K562 (cell line): Measurements from ENCODE around the gene MICOS13. TPM values are rescaled to one million over a fixed set of nuclear protein-coding genes. Genes with fewer than 3 reads are reported as not detected.

Experiments
- ATAC-seq: fragments of 200-7000 bp; cut with Tn5 transposase; 3 replicates; pipeline ENCODE4 v1.9.1; 2020; ENCODE audit warnings: moderate library complexity
- BruUV-seq: library from RNA; stranded (reverse); fragments of 400-500 nt; replicated peaks from 2 replicates; lab custom pipeline; 2021; lab: Mats Ljungman, UMichigan
- CTCF ChIA-PET: fragments of 300-600 bp; formaldehyde crosslinking; extraction: SDS; loops from one replicate; lab custom pipeline; 2021; ENCODE audit warnings: low intra/inter-chr PET ratio; lab: Yijun Ruan, JAX
- POLR2A ChIA-PET: fragments of 300-600, 350-650 bp; sonication (Branson Sonifier 250); formaldehyde crosslinking; extraction: SDS; loops from one replicate; lab custom pipeline; 2021; ENCODE audit warnings: antibody characterized with exemption, inconsistent platforms; lab: Yijun Ruan, JAX
- DNase-seq, 4 experiments: peaks; one replicate each; pipeline versions ENCODE4 v3.0.0 to v3.0.0-alpha.2; 2011 to 2018; ENCODE audit warnings: low spot score in 3 of 4, mixed read lengths in 3 of 4; ENCODE audit errors: extremely low read depth in 1 of 4
- FAIRE-seq: peaks from 2 replicates; lab custom pipeline; 2011; peaks lifted over from hg19 to GRCh38; lab: Jason Lieb, UNC
- H2AFZ ChIP-seq: 2 replicates; pipeline ENCODE4 v1.6.0; 2011; ENCODE audit warnings: low read depth, low read length, control low read depth, inconsistent platforms
- H3K27ac ChIP-seq: fragments of 200-600 bp; 3 replicates; pipeline ENCODE4 v1.8.0; 2011; ENCODE audit warnings: low read depth, mild to moderate bottlenecking, control low read depth, inconsistent platforms, low read length, moderate library complexity, mixed read lengths; ENCODE audit errors: extremely low read depth
- H3K27me3 ChIP-seq, 2 experiments: fragments of 300-600 bp in 1 of 2; 2 replicates in 1 of 2; 3 replicates in 1 of 2; pipeline versions ENCODE4 v1.6.0 to v1.8.0; 2011; ENCODE audit warnings: inconsistent platforms in 2 of 2, low read length in 2 of 2, mild to moderate bottlenecking in 1 of 2, mixed read lengths in 1 of 2, moderate library complexity in 1 of 2; ENCODE audit not compliant: control insufficient read depth in 2 of 2, insufficient read depth in 2 of 2
- H3K36me3 ChIP-seq: fragments of 300-600 bp; 3 replicates; pipeline ENCODE4 v1.8.0; 2011; ENCODE audit warnings: mild to moderate bottlenecking, low read length, inconsistent platforms; ENCODE audit not compliant: control insufficient read depth, insufficient read depth
- H3K4me1 ChIP-seq, 2 experiments: fragments of 200-600 bp in 1 of 2; replicated peaks in 1 of 2; 2 replicates in 1 of 2; 3 replicates in 1 of 2; pipeline versions ENCODE4 v1.5.1 to v1.8.0; 2011; ENCODE audit warnings: inconsistent platforms in 2 of 2, low read length in 2 of 2, mild to moderate bottlenecking in 1 of 2, mixed read lengths in 1 of 2, moderate library complexity in 1 of 2; ENCODE audit not compliant: control insufficient read depth in 2 of 2, insufficient read depth in 2 of 2
- H3K4me2 ChIP-seq: 2 replicates; pipeline ENCODE4 v1.6.1; 2011; ENCODE audit warnings: low read length, control low read depth, inconsistent platforms, mixed read lengths; ENCODE audit not compliant: insufficient read depth
- H3K4me3 ChIP-seq: fragments of 200-600 bp; sonication (generic), shearing (Covaris generic); 2 replicates; pipeline ENCODE4 v1.5.1; 2016; ENCODE audit warnings: control low read depth, inconsistent platforms
- H3K79me2 ChIP-seq: fragments of 200-600 bp; 3 replicates; pipeline ENCODE4 v1.8.0; 2011; ENCODE audit warnings: low read length, inconsistent platforms; ENCODE audit not compliant: control insufficient read depth, insufficient read depth
- H3K9ac ChIP-seq, 2 experiments: 2 replicates each; pipeline versions ENCODE4 v1.6.0 to v1.6.1; 2011; ENCODE audit warnings: low read depth in 2 of 2, low read length in 2 of 2, control low read depth in 1 of 2, inconsistent platforms in 1 of 2, mild to moderate bottlenecking in 1 of 2, mixed read lengths in 1 of 2; ENCODE audit not compliant: insufficient read depth in 1 of 2
- H3K9me1 ChIP-seq: one replicate; pipeline ENCODE4 v1.6.0; 2011; ENCODE audit warnings: inconsistent platforms, mild to moderate bottlenecking, low read length, moderate library complexity; ENCODE audit not compliant: control insufficient read depth, insufficient read depth
- H3K9me3 ChIP-seq: replicated peaks from 2 replicates; pipeline ENCODE4 v1.5.1; 2011; ENCODE audit warnings: low read depth, low read length, inconsistent platforms; ENCODE audit not compliant: control insufficient read depth, insufficient read depth
- H4K20me1 ChIP-seq: replicated peaks from 2 replicates; pipeline ENCODE4 v1.6.1; 2011; ENCODE audit warnings: low read length, inconsistent platforms, mixed read lengths; ENCODE audit not compliant: control insufficient read depth, insufficient read depth
- CSDE1 ChIP-seq, 2 experiments: fragments of 450-650 bp; IDR thresholded peaks; 2 replicates each; pipeline ENCODE4 v1.6.1; 2016; ENCODE audit warnings: mild to moderate bottlenecking in 1 of 2
- NFIC ChIP-seq: fragments of 450-650 bp; IDR thresholded peaks from 2 replicates; pipeline ENCODE4 v1.6.1; 2017; ENCODE audit warnings: mild to moderate bottlenecking, inconsistent platforms
- NRF1 ChIP-seq, 2 experiments: fragments of 450-650 bp; IDR thresholded peaks in 1 of 2; conservative IDR thresholded peaks in 1 of 2; 2 replicates each; pipeline ENCODE4 v1.6.1; 2014; ENCODE audit warnings: mild to moderate bottlenecking in 2 of 2
- POLR2A ChIP-seq: fragments of 450-650 bp; conservative IDR thresholded peaks from 2 replicates; pipeline ENCODE4 v1.6.1; 2016
- WGBS: fragments of 100-300 bp; shearing (Covaris generic); methylation state at CpG from one replicate; pipeline ENCODE4 v1.1.6; 2016; ENCODE audit warnings: low coverage, mixed read lengths; ENCODE audit not compliant: insufficient coverage; ENCODE audit errors: missing lambda C conversion rate; 5-methylcytosine and 5-hydroxymethylcytosine counted together
- in situ Hi-C: fragments of 300-500 bp; cut with MboI; formaldehyde crosslinking; loops from 4 replicates; pipeline ENCODE4 v1.15.0; 2018; ENCODE audit warnings: inconsistent platforms, mixed read lengths
- intact Hi-C: fragments of 100-400 bp; cut with micrococcal nuclease; formaldehyde crosslinking; loops from 2 replicates; pipeline ENCODE4 v1.14.2; 2022
- polyA plus RNA-seq, 8 experiments: library from polyadenylated mRNA; depleted of rRNA in 4 of 8; stranded (reverse) in 5 of 8; unstranded in 3 of 8; fragments of >200 nt; fragmentation: Nextera tagmentation in 2 of 8; fragmentation: Illumina TruSeq in 1 of 8; extraction: Ambion mirVana in 2 of 8; extraction: Trizol in 1 of 8; gene quantifications; 2 replicates each; pipeline versions ENCODE4 v1.2.1 to v1.2.3, GENCODE V29; 2011 to 2014; ENCODE audit warnings: inconsistent platforms in 1 of 8, missing spikeins in 1 of 8
- total RNA-seq, 7 experiments: library from RNA; depleted of rRNA in 6 of 7; stranded (reverse); fragments of >200 nt in 6 of 7; fragmentation: Illumina TruSeq in 2 of 7; extraction: Trizol in 2 of 7; gene quantifications; 2 replicates each; pipeline versions ENCODE4 v1.2.1 to v1.2.3, GENCODE V29; 2011 to 2021; ENCODE audit warnings: low replicate concordance in 1 of 7
- TF ChIP-seq, protein P1 (sequence below): sonication (generic); formaldehyde crosslinking; IDR thresholded peaks from 2 replicates; pipeline ENCODE4 v1.8.1; 2023; ENCODE audit warnings: mild to moderate bottlenecking, missing genetic modification reagents

MICOS13 gene
- total and polyA plus RNA-seq, 9 of the 15 experiments (the other 6 are each of a cell fraction or from before 2014, with no cell fraction given) = 15.5 to 220 (median 49.4) TPM

DNA sequence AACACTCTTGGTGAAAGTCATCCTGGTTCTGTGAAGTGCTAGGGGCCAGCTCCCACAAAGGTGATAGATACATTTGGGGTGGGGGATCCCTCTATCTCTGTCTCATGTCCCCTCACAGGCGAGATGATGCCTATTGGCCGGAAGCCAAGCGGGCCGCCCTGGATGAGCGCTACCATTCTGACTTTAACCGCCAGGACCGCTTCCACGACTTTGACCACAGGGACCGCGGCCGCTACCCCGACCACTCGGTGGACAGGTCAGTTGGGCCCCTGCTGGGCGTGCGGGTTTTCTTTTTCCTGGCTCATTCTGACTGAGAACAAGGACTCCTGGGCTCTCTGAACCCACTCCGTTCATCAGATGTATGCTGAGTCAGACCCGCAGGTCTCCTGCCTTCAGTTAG is 16.4 kb downstream of the MICOS13 start:
- POLR2A ChIA-PET = no interaction called here
- peaks cover 91% of the 10 kb centered on the region for H3K36me3 ChIP-seq
- peaks cover 0 to 9% of the 10 kb centered on the region in 2 experiments; a peak in 2 of 5 replicates for H3K4me1 ChIP-seq
- intact Hi-C loops (no loop called here), in situ Hi-C loops (no loop called here)
- no peak overlapping the region for H2AFZ ChIP-seq
- no peak overlapping the region for H3K4me3 ChIP-seq
- no peak overlapping the region for H3K4me2 ChIP-seq
- H3K27me3 ChIP-seq = no peaks in the 10 kb centered on the region
- 96% methylated on average over 17 of the region's 17 CpGs for WGBS
- no peak for FAIRE-seq
- no peaks in the 10 kb centered on the region for H3K79me2 ChIP-seq
- no peak for TF ChIP-seq NRF1 (conservative IDR thresholded peaks at IDR 0.05 in 1 of 2, IDR thresholded peaks at IDR 0.05 in 1 of 2)
- TF ChIP-seq POLR2A = no peak
- peak; percentile 37; the same call in 1 of the 2 replicates for TF ChIP-seq NFIC
- no peak for TF ChIP-seq CSDE1 (IDR thresholded peaks at IDR 0.05)
- TF ChIP-seq, protein P1, sequence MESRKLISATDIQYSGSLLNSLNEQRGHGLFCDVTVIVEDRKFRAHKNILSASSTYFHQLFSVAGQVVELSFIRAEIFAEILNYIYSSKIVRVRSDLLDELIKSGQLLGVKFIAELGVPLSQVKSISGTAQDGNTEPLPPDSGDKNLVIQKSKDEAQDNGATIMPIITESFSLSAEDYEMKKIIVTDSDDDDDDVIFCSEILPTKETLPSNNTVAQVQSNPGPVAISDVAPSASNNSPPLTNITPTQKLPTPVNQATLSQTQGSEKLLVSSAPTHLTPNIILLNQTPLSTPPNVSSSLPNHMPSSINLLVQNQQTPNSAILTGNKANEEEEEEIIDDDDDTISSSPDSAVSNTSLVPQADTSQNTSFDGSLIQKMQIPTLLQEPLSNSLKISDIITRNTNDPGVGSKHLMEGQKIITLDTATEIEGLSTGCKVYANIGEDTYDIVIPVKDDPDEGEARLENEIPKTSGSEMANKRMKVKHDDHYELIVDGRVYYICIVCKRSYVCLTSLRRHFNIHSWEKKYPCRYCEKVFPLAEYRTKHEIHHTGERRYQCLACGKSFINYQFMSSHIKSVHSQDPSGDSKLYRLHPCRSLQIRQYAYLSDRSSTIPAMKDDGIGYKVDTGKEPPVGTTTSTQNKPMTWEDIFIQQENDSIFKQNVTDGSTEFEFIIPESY (CRISPR knock-in tag) = peak; percentile 86
- TF ChIP-seq, all 486 proteins: peak for 2
- BruUV-seq = no TSS peak
- H3K27ac ChIP-seq = no peak overlapping the region
- DNase-seq (no peak), ATAC-seq (no peak)
- H3K9me3 ChIP-seq = no peaks in the 10 kb centered on the region
- H4K20me1 ChIP-seq = no peaks in the 10 kb centered on the region; the same call in 1 of the 2 replicates
- H3K9me1 ChIP-seq = peaks cover 2% of the 10 kb centered on the region
- no peak overlapping the region for H3K9ac ChIP-seq
- CTCF ChIA-PET = no interaction called here
